Erythroblast (primary cell): ENCODE data around the gene NAP1L4.
"Not testable (repeated sequence)": the region's sequence is repeated elsewhere in the genome, so short reads cannot be mapped to it uniquely, and the experiment has no call there.

ENCODE experiments used
- GATA1 ChIP-seq: IDR thresholded peaks from 2 replicates; pipeline ENCODE4 v1.6.1; 2011; ENCODE audit warnings: low read depth, mild to moderate bottlenecking, control low read depth, low read length, moderate library complexity
- POLR2A ChIP-seq: IDR thresholded peaks from 2 replicates; pipeline ENCODE4 v1.6.1; 2011; ENCODE audit warnings: mild to moderate bottlenecking, low read length

DNA sequence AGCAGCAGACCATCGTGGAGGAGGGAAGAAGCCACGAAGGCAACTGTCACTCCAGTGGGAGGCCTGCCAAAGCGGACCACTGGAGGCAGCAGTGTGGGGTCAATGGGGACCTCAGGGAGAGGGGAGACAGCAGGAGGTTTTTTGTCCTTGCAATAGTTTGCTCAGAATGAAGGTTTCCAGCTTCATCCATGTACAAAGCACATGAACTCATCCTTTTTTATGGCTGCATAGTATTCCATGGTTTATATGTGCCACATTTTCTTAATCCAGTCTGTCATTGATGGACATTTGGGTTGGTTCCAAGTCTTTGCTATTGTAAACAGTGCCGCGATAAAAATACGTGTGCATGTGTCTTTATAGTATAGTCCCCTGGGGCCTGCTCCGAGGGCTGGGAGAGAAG, 86.8 kb downstream of the NAP1L4 start:
- TF ChIP-seq POLR2A, GATA1: not testable (repeated sequence)
